GM18517 (cell line): ENCODE measurements around the gene DYSF.

Experiments
- ATAC-seq: cut with Tn5 transposase; IDR thresholded peaks from one replicate; pipeline ENCODE4 v1.9.1; 2021; ENCODE audit warnings: mild to moderate bottlenecking, moderate library complexity; ENCODE audit not compliant: unreplicated experiment

DYSF gene

DNA sequence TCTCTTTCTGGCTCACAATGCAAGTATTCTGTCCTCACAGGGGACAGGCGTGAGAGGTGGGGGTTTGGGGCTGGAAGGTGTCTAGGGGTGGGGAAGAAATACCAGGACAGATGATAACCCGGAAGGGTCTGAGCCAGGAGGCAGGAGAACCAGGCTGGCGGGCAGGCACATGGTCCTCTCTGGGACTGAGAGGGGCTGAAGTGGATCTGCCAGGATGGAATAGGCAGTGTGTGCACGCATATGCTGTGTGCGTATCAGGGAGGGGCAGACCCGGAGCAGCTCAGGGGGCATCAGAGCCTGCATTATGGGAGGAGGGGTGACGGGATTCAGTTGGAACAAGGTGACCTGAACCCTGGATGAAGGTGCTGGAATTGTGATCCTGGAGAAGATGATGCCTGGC, 157.3 kb downstream of the DYSF start:
- ATAC-seq = no peak

- ATAC-seq = no peak
Measured at GRCh38 chr2:71611247-71611646, 157.9 kb downstream of the DYSF start.

- no peak for ATAC-seq
Measured at GRCh38 chr2:71611781-71612527, 158.6 kb downstream of the DYSF start.

- no peak for ATAC-seq
Measured at GRCh38 chr2:71612581-71613402, 159.4 kb downstream of the DYSF start.

GRCh38 chr2:71613403-71613952, 160.1 kb downstream of the DYSF start:
- ATAC-seq = no peak

DNA sequence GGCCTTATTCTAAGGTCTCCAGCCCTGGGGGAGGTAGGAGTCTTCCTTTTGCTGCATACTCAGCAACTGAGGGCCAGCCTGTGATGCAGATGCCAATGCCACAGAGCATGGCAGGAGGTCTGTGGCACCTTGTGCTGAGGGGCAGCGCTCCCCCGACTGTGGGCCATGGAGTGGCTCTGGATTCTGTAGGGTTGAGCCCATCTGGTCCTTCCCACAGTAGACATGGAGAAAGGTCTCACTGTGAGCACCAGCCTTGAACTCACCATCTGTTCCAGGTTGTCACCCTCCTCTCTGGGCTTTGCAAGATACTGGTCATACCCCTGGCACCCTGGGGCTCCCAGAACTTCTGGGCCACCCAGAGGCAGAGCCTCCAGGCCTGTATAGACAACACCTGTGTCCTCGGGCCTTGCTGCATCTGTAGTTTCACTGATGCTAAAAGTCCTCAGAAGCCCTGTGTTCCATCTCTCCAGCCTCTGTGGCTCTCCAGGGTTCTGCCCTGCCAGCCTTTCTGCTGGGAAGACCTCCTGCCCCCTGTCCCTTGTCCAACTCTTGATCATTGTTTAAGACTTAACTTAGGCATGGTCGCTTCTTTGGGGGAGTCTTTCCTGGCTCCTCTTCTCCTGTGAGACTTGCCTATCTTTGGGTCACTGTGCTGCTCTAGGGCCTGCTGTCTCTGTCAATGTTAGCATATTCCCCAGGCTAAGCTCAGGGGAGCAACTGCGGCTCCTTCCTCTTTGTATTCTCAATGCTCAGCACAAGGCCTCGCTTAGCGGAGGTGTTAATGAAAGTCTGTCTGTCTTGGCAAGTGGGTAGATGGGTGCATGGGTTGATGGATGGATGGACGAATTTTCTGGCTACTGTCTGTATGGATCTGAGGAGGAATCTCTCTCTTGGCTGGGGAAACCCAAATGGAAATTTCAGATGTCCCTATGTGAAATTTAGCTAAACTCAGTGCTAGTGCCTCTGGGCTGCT, 160.9 kb downstream of the DYSF start:
- no peak for ATAC-seq

DNA sequence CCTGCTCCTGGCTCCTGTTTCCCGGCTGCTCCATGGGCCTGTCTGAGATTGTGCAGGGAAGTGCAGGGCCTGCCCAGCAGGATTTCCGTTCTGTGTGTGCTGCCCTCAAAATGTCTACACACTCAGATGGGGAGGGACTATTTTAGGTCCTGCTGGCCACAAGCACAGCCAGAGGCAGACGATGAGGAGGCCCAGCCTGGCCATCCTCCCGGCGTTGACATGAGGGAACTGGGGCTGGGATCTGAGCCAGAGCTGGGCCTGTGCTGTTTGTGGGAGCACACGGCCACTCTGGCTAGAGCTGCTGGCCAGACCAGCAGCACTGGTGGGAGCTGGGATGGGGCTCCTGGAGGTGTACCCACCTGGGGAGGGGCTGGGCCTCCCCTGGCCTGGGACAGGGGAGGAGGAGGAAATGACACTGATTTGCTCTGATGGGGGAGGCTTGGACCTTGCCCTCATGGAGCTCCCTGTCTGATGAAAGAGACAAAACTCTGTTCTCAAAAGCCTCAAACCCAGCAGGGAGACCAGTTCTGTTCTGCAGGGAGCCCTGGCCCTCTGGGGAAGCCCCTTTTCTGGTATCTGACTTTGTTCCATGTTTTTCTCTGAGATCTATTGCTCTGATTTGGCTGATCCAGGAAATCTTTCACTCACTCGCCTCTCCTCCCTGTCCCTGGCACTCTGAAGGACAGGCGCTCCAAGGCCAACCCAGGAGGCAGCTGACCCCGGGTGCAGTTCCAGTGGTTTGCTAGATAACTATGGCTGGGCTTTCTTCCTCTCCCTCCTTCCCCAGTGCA, 161.8 kb downstream of the DYSF start:
- no peak for ATAC-seq

DNA sequence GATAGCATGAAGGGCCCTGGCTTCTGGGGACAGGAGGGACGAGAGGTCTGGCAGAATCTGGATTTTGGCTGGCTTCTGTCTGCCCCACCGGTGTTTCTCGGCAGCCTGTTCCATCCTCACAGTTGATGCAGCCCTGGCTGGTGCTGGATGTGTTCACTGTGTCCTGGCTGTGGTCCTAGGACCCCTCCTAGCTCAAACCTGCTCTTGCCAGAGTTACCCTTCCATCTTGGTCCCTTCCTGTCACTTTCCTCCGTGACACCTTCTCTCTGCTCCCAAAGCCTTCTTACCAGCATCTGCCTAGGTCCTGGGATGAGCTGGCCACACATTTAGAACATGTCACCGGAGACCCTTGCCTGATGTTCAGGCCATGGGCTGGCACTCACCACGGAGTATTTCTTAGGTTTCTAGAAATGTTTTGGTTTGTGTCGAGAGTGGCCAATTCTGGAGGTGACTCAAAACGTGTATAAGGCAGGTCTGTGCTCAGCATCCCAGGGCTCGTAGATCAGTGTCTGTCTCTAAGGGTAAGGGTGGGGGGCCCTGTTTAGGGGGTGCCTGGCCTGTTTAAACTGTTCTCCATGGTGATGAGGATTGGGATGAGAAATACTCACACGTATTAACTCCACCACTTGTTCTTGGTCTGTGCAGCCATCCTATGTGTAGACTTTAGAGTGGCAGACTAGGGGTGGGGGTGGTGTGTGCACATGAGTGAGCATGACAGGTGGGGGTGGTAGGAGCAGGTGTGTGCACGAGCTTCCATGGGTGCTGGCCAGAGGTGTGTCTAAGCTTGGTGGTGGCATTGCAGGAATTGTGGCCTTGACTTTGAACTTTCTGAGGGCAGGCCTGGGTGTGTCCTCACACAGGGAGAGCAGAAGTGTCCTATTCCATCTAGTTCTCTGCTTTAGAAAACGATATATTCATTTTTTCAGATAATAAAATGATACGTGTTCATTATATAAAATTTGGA, 162.7 kb downstream of the DYSF start:
- no peak for ATAC-seq

DNA sequence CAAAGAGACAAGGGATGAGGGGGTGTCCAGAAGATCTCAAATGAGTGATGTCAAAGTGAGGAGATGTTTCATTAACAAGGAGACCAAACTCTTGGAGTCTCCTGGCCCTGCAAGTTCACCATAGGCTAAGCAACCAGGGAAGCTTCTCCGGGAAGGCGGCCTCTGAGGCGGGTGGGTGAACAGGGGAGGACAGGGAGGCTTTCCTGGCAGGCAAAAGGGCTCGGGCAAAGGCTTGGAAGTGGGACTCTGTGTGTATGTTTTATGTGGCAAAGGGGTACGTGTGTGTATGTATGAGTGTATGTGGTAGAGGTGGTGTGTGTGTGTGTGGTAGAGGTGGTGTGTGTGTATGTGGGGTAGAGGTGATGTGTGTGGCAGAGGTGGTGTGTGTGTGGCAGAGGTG, 163.9 kb downstream of the DYSF start:
- no peak for ATAC-seq

DNA sequence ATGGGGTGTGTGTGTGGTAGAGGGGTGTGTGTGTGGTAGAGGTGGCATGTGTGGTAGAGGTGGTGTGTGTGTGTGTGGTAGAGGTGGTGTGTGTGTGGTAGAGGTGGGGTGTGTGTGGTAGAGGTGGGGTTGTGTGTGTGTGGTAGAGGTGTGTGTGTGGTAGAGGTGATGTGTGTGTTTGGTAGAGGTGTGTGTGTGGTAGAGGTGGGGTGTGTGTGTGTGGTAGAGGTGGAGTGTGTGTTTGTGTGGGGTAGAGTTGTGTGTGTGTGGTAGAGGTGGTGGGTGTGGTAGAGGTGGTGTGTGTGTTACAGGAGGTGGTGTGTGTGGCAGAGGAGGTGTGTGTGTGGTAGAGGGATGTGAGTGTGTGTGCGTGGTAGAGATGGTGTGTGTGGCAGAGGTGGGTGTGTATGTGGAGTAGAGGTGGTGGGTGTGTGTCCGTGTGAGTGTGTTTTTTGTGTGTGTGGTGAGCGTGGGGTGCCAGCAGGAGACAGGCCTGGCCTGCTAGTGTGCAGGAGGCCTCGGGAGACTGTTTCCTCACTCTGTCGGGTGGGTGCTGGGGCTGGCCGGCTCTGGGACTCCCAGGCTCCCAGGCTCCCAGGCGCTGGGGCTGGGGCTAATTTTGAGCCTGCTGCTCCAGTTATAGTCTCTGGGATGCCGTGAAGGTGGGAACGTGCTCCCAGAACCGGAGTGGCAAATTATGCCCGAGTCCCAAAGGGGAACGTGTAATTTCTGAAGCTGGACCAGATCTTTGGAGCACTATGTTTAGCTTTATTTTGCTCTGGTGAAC, 165.2 kb downstream of the DYSF start:
- ATAC-seq = no peak

GRCh38 chr2:71619230-71619741, 165.9 kb downstream of the DYSF start:
- ATAC-seq = no peak

- no peak for ATAC-seq
Measured at GRCh38 chr2:71620116-71620515, 166.8 kb downstream of the DYSF start.

DNA sequence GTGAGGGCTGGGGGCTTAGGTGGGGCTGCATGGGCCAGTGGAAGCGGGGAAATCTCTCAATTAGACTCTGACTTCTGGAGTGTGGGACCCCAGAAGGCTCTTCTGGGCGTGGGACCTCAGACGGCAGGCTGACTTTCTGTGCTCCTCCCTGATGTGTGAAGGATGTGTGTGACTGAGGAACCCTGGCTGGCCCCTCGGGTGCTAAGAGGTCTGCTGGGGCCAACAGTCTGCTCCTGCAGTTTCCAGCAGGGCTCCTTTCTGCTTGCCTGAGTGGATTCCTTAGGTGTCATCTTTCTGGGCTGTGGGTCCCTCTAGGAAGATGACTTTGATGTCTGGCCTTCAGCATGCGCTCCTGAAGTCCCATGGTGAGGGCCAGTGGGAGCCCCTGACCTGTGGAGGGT, 167.5 kb downstream of the DYSF start:
- ATAC-seq = no peak

GRCh38 chr2:71629273-71629672, 175.9 kb downstream of the DYSF start:
- no peak for ATAC-seq

GRCh38 chr2:71629771-71630453, 176.6 kb downstream of the DYSF start:
- no peak for ATAC-seq

- ATAC-seq = no peak
Measured at GRCh38 chr2:71630454-71631328, 177.3 kb downstream of the DYSF start.
